ENCODE measurements around the gene MKRN1.
"Not testable (repeated sequence)": the region's sequence is repeated elsewhere in the genome, so short reads cannot be mapped to it uniquely, and the experiment has no call there.

The MKRN1 gene, protein sequence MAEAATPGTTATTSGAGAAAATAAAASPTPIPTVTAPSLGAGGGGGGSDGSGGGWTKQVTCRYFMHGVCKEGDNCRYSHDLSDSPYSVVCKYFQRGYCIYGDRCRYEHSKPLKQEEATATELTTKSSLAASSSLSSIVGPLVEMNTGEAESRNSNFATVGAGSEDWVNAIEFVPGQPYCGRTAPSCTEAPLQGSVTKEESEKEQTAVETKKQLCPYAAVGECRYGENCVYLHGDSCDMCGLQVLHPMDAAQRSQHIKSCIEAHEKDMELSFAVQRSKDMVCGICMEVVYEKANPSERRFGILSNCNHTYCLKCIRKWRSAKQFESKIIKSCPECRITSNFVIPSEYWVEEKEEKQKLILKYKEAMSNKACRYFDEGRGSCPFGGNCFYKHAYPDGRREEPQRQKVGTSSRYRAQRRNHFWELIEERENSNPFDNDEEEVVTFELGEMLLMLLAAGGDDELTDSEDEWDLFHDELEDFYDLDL

DNA sequence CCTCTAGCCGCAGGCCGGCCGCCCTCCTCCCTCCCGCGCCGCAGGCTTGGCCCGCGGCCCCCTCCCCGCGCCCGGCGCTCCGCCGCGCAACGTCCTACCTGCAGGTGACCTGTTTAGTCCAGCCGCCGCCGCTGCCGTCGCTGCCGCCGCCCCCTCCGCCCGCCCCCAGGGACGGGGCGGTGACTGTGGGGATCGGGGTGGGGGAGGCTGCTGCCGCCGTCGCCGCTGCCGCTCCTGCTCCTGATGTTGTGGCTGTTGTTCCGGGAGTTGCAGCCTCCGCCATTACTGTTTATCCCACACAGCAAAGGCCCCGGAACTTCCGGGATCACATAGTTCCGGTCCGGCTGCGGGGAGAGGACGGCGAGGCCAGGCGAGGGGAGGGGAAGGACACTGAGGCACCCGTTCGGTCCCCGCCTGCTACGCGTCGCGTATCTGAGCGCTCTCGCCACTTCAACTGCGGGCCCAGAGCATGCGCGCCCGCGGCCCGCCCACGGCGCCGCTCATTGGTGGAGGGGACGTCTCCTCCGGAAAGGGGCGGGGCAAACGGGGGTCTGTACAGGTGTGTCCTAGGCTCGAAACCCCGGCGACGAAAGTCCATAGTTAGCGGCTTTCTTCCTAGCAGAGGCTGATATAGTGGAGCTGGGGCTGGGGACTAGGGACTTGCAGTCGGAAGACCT, at the start of gene MKRN1:
MKRN1 (minus strand) TSS at position 444 of the 677 bp plus-strand sequence; CDS start at position 283, 161 bp downstream.
- peak; percentile 90 for DNase-seq (ENCODE audit: extremely low spot score, insufficient read length, low read depth)
- FAIRE-seq: peak; percentile 95

DNA sequence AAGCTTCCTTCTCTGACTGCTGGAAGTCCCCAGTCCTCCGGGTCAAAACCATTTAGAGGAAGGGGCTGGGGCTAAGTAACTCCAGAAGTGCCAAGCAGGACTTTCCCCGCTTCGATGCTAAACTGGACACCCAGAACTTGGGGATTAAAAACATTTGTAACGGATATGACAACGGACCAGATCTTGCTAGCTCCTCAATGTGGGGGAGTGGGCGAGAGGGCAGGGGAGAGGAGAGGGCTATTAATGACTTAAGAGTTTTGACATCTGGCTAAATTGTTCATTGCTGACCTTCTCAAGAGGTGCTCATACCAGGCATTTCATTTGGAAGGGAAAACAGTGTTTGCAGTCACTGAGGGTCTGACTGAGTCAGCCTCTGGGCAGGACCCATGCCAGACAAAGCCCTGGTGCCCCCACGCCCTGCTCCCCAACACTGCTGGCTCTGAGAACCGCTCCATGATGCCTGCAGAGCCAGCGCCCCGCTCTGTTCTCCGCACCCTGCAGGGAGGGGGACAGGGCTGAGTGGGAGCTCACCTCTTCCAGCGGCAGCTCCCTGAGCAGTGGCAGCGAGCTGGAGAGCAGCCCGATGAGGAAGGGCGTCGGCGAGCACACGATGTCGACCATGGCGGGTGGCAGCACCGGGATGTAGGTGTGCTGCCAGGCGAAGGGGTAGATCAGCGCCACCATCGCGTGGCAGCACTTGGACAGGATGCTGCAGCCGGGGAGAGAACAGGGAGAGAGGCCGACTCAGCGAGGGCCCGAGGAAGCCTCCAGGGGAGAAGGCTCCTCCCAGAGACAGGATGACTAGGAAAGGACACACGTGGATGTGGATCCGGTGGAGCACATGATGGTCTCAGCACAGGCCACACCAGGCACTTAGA, 47.7 kb upstream of the MKRN1 start:
- FAIRE-seq (no peak), DNase-seq (ENCODE audit: extremely low spot score, insufficient read length, low read depth) (no peak)

DNA sequence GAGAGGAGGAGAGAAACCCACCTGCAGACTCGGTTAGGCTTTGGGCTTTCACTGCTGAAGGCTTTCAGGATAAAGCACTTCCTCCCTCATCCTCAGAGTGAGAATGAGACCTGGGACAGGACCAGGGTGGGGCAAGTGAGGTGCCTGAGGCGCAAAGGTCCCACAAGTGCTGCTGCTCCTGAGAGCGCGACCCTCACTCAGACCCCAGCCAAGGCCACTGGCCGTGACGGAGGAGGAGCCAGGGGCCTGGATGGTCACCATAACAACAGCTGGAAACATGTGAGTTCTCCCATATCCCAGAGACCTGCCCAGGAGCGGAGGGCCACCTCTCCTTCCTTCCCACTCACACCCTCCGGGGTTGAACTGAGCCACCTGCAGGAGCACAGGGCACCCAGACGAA, 46.9 kb upstream of the MKRN1 start:
- no peak for FAIRE-seq

DNA sequence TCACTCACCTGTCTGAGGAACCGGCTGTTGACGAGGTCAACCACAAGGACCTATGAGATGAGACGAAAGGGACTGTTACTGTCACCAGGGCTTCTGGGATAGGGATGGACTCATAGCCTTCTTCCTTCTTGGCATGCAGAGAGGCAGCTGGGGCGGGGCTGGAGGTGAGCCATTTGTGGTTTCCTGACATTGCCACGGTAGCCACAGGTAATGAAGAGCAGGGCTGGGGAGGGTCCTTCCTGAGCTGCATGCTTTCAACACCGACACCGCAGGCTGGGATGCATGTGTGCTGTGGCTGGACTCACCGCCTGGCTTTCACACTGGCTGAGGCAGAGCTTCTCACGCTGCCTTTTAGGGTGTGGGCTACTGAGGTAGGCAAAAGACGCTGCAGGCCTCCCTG, 46.4 kb upstream of the MKRN1 start:
- DNase-seq (ENCODE audit: extremely low spot score, insufficient read length, low read depth) (no peak), FAIRE-seq (peak; percentile 44)

More for the DNA sequence above, 46.9 kb upstream of the MKRN1 start:
- no peak for DNase-seq (ENCODE audit: extremely low spot score, insufficient read length, low read depth)

DNA sequence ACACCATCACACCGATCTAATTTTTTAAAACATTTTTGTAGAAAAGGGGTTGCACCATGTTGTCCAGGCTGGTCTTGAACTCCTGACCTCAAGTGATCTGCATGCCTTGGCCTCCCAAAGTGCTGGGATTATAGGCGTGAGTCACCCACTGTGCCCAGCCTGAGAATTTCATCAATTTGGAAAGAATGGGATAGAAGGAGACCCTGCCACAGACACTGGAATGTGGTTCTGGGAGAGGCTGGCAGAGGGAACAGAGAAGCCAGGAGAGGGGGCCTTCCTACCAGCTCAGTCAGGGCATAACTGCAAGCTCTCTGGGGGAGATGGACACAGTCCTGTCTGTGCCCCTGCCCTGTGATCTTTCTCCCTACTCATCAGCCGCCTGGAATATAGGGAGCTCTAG, 42.1 kb upstream of the MKRN1 start:
- no peak for FAIRE-seq
- DNase-seq (ENCODE audit: extremely low spot score, insufficient read length, low read depth): no peak

DNA sequence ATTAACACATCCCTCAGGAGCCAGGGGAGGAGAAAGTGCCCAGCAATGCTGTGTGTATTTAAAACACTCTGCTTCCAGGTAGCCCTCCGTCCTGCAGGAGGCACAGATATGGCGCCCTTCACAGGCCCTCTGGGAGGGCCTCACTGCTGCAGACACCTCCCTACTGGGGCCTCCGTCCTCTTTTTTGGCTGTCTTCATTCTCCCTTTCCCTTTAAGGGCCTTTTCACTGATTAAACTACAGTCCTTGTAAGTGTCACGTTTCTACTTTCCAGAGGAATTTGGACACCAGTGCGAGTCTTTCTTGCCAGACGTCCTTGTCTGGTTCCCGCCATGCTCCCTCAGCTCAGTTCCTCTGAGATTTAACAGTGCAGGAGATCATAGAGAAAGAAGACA, 39.7 kb upstream of the MKRN1 start:
- no peak for DNase-seq (ENCODE audit: extremely low spot score, insufficient read length, low read depth)
- no peak for FAIRE-seq

DNA sequence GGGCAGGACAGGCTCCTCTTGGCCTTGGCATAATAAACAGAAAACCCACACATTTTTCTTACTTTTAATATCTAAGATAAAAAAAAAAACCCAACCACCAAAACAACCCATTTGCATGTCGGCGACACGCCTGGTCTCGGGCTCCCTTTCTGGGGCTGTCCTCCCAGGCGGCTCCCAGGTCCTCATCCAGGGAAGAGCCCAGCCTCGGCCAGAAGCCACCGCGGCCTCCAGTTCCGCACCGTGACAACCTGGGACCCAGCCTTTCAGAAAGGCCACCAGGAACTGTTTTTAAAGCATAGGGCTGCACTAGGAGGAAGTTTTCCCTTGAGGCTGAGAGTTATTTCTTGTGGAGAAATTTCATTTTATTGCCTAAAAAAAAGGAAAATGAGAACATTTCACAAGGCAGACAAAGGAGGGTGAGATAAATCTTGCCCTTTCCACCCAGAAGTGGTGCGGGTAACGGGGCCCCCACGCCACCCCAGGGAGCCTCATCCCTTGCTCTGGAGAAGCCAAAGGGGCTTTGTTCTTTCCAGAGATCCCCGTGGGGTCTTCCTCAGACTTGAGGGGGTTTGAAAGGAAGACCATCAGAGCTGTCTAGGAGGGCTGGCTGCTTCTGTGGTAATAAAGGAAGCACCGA, 39.2 kb upstream of the MKRN1 start:
- FAIRE-seq (no peak), DNase-seq (ENCODE audit: extremely low spot score, insufficient read length, low read depth) (no peak)

DNA sequence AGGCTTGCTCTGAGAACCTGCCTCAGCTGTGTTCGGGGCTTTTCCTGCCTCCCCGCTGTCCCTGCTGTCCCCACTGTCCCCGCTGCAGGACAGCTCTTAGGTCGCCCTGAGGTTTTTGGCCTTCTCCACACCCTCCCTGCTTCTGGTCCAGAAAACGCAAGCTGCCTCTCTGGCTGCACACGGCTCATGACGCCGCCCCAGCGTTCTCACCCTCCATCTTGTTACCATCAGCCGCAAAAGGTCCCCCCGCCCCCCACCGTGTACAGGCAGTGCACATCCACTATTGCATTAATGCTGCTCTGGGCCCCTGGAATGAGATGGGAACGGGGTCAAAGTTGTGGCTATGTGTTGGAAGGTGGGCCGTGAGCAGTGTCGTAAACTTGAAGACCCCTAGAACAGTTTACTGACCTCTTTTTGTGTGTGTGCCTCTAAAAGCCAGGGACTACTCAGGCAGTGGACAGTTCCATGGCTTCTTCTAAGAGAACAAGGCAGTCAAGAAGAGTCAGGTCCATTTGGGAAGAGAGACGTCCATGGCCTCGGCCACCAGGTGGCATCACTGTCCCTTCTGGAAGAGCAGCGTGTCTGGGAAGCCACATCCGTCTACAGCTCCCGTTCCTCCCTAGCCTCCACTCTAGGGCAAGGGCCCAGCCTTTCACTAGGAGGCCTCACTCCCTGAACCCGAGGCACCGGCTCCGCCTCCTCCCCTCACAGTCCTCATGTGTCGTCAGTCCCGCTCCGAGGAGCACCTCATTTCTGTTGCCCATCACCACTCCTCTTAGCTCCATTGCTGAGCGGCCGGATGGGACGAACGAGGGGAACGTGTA, 38.5 kb upstream of the MKRN1 start:
- DNase-seq (ENCODE audit: extremely low spot score, insufficient read length, low read depth): peak; percentile 73

DNA sequence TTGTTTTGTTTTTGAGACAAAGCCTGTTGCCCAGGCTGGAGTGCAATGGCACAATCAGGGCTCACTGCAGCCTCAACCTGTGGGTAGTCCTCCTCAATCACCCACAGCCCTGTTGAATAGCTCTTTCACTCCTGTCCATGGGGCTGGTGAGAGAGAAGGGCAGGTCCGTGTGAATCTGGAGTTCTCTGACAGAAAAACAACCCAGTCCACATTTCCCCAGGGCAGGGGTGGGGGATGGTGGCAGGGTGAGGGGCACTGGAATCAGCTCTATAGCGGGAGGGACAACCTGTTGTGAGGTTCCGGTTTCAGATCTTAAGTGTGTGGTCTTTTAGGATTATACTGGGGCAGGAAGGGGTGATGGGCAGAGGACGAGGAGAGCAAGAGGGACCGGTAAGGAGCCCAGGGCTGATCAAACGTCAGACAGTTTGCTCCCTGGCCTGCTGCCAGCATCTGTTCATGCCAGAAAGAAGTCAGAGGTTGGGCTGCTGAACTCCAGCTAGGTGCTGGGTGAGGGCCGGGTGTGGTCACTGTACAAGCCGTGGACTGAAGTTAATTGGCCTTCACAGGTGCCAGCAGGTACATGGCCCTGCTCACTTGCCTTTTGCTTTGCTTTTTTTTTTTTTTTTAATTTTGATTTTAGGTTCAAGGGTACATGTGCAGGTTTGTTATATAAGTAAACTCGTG, 33.2 kb upstream of the MKRN1 start:
- no peak for DNase-seq (ENCODE audit: extremely low spot score, insufficient read length, low read depth)
- no peak for FAIRE-seq

More for the DNA sequence above, 38.5 kb upstream of the MKRN1 start:
- FAIRE-seq: peak; percentile 94

DNA sequence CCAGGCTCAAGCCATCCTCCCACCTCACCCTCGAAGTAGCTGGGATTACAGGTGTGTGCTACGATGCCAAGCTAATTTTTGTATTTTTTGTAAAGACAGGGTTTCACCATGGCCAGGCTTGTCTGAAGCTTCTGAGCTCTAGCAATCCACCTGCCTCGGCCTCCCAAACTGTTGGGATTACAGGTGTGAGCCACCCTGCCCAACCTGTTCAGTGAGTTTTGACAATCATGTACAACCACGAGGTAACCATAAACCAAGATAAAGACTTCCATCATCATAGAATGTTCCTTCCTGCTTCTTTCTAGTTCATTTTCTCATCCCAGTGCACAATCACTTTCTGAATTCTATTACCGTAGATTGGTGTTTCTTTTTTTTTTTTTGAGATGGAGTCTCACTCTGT, 30.5 kb upstream of the MKRN1 start:
- FAIRE-seq: no peak
- no peak for DNase-seq (ENCODE audit: extremely low spot score, insufficient read length, low read depth)

DNA sequence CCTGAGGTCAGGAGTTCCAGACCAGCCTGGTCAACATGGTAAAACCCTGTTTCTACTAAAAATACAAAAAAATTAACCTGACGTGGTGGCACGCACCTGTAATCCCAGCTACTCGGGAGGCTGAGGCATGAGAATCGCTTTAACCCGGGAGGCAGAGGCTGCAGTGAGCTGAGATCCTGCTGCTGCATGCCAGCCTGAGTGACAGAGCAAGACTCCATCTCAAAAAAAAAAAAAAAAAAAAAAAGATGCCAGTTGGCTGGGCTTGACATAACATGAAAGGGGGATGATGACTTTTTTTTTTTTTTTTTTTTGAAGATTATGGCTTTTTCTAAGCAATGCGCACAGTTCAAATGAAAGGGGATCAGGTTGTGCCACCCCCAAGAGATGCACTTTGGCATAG, 28.3 kb upstream of the MKRN1 start:
- DNase-seq (ENCODE audit: extremely low spot score, insufficient read length, low read depth); FAIRE-seq: not testable (repeated sequence)

DNA sequence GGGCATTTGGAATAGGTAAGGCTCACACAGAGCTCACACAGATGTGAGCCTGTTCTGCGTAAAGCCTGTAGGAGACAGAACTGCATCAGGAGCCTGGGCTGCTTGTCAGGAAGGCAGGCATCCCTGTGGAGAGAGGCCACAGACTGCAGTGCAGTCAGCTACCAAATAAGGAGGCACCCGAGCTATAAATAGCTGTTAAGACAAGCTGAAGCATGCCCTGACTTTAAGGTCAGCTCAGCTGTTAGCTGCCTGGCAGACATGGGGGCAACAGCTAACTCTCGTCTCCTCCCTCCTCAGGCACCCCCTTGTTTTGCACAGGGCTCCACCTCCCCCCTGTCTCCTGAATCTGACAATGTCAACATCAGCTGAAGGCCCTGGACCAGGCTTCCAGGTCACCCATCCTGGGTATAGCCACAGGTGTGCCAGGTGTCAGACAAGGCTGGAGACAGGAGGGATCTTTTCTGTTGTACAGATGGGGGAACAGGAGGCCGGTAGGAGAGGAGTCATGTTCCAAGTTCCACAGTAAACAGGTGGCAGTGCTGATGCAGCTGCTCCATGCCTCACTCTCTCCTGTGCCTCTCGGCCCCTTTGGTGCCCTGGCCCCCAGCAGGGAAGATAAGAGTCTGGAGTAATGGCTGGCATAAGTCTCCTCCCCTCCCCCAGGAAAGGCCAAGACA, 27.6 kb upstream of the MKRN1 start:
- no peak for DNase-seq (ENCODE audit: extremely low spot score, insufficient read length, low read depth)
- no peak for FAIRE-seq

DNA sequence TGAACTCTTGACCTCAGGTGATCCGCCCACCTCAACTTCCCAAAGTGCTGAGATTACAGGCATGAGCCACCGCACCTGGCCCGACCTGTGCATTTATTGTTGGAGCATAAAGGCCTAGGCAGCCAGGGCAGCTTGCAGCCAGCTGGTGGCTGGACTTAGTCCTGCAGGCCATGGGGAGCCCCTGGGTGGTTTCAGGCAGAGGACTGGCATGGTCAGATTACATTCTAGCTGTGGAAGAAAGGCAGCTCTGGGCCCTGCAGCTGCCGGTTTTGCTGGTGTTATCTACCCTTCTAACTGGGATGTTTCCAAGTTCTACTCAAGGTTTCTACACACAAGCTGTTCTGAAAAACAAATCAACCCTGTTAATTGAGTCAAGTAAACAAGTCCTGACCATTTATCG, 22.7 kb upstream of the MKRN1 start:
- no peak for DNase-seq (ENCODE audit: extremely low spot score, insufficient read length, low read depth)
- no peak for FAIRE-seq

DNA sequence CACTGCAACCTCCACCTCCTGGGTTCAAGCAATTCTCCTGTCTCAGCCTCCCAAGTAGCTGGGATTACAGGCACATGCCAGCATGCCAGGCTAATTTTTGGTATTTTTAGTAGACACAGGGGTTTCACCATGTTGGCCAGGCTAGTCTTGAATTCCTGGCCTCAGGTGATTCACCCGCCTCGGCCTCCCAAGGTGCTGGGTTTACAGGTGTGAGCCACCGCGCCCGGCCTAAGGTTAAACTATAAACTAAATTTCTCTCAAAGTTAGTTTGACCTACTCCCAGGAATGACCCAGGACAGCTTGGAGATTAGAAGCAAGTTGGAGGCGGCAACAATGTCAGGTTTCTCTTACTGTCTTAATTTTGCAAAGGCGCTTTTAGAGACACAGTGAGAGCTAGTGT, 18.5 kb upstream of the MKRN1 start:
- not testable (repeated sequence) for FAIRE-seq; DNase-seq (ENCODE audit: extremely low spot score, insufficient read length, low read depth)

DNA sequence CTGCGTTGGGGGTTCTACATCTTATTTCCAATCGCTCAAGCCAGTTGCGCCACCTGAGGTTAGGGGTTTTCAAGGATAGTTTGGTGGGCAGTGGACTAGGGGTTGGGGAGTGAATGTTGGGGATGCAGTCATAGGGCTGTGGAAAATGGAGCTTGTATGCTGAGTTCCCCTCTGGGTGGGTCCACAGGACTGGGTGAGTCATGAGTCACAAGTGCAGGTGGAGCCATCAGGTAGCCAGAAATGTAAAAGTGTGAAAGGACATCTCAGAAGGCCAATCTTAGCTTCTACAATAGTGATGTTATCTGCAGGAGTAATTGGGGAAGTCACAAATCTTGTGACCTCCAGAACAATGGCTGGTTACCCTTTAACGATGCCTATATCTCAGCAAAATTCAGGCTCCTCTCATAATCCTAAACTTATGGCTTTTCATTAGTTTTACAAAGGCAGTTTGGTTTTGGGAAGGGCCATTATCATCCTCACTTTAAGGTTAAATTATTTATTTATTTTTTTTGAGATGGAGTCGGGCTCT, 18.0 kb upstream of the MKRN1 start:
- FAIRE-seq: no peak
- DNase-seq (ENCODE audit: extremely low spot score, insufficient read length, low read depth): no peak

DNA sequence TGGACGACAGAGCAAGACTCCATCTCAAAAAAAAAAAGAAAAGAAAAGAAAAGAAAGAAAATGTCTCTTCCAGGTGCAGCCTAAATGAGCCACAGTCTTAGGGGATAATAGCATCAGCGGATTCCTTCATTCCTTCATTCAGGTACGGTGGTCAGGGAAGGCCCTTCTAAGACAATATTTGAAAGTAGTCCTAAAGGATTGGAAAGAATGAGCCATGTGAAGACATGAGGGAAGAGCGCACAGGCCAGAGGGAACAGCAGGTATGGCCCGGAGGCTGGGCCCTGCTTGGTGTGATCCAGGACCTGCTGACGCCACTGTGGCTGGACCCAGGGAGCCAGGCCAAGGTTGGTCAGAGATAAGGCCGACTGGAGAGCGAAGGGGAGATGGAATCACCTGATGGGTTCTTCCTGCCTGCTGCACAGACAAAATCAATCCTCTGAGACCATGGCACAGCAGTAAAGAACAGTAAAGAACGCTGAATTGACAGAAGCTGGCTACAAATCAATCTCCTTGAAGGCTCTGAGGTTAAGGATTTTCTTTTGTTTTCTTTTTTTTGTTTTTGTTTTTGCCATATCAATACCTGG, 16.3 kb upstream of the MKRN1 start:
- FAIRE-seq: no peak
- no peak for DNase-seq (ENCODE audit: extremely low spot score, insufficient read length, low read depth)

DNA sequence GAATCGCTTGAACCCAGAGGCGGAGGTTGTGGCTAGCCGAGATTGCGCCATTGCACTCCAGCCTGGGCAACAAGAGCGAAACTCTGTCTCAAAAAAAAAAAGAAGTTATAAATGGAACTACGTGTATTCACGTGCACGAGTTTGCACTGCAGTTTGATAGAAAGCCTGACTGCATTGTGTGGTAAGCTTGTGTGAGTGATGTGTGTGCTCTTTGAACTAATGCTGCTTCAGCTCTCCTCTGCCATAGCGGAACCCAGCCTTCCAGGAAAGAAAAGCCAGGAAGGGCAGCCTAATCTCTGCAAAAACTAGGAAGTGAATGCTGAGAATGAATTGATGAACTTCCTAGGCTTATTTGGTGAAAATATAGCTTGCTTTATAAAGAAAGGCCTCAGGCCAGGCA, 15.6 kb upstream of the MKRN1 start:
- no peak for FAIRE-seq
- no peak for DNase-seq (ENCODE audit: extremely low spot score, insufficient read length, low read depth)

DNA sequence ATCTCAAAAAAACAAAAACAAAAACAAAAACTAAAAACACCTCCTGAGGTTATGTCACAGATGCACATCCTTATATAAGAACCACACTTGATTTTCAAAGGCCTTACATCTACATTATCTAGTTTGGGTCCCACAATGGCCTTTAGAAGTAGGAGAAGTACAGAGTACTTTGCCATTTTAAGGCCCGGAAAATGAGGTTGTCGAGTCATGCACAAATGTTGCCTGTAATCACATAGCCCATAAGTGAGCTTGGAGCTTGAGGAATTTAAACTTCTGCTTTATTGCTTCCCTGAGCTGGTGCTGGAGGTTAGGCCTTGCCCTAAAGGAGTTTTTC, 9.7 kb upstream of the MKRN1 start:
- DNase-seq (ENCODE audit: extremely low spot score, insufficient read length, low read depth): no peak
- FAIRE-seq: no peak

Measured in GM18507 (cell line).